HG03025 (cell line): ENCODE data around the gene ARL6IP1.

ENCODE experiments used
- ATAC-seq: cut with Tn5 transposase; IDR thresholded peaks from one replicate; pipeline ENCODE4 v1.9.1; 2021; ENCODE audit warnings: mild to moderate bottlenecking, moderate library complexity; ENCODE audit not compliant: unreplicated experiment, low FRiP score

ARL6IP1 gene

DNA sequence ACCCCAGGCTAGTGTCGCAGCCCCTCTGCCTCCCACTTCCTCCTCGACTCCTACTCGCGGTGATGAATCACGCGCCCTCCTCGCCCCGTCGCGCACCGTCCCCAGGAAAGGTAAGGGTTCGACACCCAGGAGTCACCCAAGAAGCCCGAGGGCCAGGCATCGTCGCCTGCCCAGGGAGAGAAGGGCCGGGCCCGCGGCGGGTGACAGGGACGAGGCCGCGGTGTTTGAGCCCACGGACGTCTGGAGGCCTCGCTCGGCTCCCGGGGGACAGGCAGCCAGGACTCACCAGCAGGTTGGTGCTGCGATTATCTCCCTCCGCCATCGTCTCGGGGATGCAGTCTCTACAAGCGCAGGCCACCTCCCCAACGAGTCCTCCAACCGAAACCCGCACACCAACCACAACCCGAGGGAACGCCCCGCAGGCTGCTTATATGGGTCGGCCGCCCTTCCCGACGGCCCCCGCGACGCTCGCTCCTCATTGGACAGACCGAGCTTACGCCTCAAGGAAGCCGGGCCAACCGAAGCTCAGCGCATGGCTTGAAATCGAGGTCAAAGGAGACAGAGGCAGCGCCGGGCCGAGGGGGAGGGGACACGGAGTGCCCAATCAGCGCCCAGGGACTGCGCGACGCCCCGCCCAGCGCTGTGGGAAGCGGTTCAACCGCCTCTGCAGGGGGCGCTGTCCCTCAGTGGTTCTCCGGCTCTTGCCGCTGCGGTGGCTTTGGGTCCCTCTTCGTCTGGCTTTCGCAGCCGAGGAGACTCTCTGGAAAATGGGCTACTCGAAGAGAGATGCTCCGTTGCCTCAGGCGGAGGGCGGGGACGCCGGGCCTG is at the start of gene ARL6IP1:
TSS of gene ARL6IP1 (minus strand) at position 405 of the 828 bp plus-strand sequence. CDS start at position 322, 83 bp downstream.
- peak; percentile 93 for ATAC-seq

DNA sequence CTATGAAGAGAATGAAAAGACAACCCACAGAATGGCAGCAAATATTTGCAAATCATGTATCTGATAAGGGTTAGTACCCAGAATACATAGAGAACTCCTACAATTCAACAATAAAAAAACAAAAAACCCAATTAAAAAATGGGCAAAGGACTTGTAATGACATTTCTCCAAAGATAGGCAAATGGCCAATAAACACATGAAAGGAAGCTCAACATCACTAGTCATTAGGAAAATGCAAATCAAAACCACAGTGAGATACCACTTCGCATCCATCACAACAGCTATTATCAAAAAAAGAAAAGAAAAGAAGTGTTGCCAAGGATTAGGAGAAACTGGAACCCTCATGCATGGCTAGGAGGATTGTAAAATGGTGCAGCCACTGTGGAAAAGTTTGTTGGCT is 45.1 kb upstream of the ARL6IP1 start:
- no peak for ATAC-seq

DNA sequence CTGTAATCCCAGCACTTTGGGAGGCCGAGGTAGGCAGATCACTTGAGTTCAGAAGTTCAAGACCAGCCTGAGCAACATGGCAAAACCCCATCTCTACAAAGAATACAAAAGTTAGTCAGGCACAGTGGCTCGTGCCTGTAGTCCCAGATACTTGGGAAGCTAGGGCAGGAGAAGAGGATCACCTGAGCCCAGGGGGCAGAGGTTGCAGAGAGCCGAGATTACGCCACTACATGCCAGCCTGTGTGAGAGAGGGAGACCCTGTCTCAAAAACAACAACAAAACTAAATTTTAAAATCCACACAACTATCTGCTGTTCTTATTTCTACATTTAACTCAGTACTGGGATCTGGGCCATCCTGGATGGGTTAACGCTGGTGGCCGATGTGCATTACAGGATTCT is 41.2 kb upstream of the ARL6IP1 start:
- ATAC-seq, result no peak

DNA sequence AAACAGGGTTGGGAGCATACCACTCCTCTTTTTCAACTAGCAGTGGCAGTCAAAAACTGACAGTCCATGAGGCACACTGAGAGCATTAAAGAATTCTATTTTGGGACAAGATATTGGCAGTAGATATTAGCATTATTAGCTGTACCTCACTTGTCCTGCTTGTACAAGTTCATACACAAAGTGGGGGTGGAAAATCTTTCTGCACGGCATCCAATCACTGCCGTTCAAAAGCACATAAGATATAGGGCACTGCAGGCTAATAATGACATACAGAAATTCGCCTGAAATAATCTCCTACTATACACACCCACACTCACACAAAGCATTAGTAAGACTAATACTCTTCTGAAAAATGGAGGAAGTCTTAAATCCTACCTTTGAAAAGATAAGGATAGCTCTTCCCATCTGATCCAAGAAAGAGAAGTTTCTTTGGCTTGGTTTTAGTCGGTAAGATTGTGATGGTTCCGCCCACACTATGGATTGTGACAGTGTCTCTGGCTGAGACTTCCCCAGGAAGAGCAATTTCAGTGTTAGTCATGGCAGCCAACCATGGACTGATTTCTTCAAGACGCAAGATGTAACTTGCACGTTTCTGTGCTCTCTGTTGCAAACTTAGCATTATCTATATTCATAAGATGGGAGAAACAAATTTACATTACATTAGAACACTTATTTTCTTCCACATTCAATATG is 40.6 kb upstream of the ARL6IP1 start:
- no peak for ATAC-seq

DNA sequence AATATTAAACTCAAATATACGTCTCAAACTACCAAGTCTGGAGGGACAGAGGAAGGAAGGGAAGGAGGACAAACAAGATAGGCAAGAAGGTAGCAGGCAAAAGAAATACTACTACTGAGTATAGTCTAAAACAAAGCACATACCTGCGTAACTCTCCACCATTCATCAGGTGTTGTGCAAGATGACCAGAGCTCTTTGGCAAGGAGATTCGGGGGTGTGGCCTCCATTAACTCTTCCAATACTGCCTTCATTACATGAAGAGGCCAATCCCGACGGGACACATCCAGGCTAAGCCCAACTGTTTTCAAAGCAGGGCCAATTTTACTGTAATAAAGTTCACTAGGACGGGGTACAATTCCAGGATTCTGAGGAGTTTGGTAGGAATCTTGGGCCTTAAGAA is 38.2 kb upstream of the ARL6IP1 start:
- ATAC-seq, result no peak

DNA sequence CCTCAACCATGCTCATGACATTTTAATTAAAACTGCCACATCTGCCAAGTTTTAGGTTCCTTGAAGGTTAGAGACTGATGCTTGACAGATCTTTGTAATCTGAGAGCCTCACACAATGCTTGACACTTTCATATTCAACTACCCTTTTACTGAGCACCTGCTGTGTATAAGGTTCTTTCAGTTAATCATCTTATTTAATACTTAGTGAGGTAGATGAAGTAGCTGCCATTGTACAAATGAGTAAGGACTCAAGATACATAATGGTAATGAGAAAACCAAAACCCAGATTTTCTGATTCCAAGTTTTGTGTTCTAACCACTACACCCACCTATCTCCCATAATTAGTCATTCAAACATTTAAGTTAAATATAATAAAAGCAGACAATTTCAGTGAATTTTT is 35.4 kb upstream of the ARL6IP1 start:
- no peak for ATAC-seq

DNA sequence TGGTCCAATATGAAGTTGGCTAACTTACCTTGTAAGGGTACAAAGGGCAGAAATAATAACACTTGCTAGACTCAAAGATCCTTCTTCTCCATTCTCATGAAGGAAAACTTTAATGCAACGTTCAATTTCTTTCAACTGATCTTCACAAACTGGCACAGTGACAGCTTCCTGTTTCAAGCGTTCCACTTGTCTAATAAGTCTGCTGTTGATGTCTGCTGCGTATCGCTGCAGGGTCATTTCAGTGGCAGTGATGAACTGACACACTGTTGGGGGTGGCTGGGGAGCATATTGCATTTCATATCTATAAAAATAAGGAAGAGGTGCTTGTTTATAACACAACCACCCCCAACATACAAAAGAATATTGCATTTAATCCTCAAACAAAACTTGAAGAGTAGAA is 33.5 kb upstream of the ARL6IP1 start:
- no peak for ATAC-seq

DNA sequence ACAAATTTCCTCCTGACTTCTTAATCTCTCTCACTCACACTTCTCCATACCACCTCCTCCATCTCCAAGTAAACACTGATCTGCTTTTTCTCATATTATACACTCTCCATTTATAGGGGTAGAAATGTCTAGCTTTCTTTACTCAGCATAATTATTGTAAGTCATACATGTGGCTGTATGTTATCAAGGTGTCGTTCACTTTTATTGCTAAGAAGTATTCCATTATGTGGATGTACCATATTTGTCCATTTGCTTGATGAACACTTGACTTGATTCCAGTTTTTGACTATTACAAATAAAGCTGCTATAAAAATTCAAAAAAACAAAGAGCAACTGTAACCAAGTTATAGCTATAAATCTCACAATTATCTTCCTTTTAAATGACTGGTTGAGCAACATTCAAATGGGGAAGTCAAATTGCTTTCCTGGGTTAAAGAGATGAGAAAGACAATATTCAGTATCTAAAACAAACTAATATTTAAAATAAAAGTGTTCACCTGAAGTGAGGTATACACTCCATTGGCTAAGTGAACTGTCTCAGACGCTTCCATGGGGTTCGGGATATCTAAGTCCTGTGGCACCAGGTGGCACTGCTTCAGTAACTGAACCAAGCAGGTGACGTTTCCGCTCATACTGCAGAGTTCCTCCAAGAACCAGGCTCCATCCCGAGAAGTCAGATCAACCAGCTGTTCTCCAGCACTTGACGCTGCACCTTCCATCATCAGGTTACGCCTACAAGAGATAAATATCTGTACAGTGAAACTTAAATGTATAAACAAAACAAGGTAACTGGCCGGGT is 32.6 kb upstream of the ARL6IP1 start:
- ATAC-seq, result no peak

DNA sequence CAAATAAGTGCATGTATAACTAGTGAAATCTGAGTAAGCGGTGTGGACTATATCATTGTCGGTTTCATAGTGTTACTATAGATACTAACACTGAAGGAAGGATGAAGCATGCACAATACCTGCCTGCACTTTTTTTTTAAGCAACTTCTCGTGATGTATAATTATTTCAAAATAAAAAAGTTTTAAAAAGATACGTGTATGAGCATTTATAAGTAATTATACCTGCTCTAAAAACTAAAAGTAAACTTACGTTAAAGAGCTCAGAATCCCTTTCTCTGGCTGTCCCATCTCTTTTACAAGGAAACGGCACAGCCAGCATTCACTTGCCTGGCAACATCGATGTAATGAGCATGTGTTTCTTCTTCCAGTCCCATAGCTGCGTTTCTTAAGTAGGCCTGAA is 31.3 kb upstream of the ARL6IP1 start:
- ATAC-seq, result no peak

DNA sequence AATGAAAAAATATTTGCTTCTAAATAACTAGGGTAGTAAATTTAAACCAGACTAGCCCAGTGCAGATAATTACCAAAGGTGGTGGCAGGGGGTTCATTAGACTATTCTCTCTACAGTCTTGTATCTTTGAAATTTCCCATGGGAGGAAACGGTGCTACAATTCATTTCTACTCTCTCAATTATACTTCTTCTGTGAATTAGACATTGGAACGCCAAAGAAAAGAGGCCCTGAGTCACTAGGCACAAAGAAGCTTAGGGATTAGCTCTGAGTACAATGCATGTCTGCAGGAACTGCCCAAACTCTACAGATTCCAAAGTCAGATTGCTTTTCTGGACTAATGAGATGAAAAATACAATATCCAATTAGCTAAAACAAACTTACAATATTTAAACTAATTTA is 30.7 kb upstream of the ARL6IP1 start:
- ATAC-seq, result no peak

DNA sequence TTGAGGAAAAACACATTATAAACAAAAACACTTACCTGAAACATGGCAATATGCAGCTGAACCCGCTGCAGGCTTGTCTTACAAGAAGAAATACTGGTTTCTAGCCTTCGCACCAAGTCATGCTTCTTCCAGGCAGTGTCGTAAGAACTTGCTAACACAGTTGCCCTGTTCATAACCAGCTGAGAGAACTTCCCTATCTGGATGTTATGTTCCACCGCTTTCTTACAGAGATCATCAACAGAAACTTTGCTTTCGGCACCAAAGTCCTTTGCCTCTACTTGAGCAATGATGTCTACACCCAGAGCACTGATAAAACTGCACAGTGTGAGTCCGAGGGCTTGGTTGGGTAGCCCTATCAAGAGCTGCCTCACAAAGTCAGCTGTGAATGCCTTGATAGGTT is 27.9 kb upstream of the ARL6IP1 start:
- ATAC-seq, result no peak

DNA sequence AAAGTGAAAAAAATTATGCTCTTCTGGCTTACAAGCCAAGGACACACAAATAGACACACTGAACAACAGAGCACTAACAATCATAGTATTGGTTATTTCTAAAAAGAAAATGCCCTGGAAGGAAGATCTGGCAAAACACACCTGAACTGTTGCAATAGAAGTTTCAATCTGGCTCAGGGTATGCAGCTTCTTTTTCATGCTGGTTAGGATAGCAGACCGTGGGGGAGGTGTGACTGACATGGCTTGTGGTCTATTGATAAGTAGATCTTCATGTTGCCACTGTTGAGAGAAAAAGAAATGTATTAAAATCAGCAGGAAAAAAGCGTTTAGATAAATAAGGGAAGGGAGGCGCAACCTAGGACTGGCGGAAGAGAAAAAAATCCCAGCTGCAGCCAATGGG is 26.5 kb upstream of the ARL6IP1 start:
- ATAC-seq, result no peak

DNA sequence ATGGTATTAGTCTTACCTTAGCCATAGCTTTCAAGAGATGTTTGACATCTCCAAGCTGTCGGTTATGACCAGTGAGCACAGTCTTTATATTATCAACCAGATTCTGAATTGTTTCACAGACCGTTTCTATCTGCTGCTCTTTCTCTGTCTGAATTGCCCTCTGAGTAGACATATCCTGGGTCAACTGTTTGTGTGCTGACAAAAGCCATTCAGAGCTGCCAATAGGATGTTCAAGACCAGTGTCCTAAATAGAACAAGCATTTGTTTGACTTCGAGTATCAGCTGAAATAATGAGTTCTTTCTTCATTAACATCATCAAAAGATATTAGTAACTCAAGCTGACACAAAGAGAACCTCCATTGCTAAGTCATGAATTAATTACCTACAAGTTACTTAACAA is 14.9 kb upstream of the ARL6IP1 start:
- ATAC-seq, result no peak

DNA sequence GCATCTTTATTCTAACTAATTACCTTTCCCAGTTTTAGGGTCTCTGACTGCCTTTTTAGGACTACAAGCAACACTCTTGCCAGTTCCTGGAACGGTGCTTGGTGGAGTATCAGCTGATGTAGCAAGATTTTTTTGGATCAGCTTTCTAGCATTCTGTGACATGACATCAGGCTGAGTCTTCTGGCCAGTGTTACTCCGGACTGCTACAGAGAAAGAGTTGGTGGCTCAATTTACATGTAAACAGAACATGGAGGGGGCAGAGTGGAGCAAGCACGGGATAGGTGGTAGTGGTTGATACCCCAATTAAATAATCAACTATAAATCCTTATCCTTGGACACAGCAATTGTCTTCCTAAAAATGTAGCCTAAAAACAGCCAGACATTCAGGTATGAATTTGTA is 10.6 kb upstream of the ARL6IP1 start:
- ATAC-seq, result no peak

DNA sequence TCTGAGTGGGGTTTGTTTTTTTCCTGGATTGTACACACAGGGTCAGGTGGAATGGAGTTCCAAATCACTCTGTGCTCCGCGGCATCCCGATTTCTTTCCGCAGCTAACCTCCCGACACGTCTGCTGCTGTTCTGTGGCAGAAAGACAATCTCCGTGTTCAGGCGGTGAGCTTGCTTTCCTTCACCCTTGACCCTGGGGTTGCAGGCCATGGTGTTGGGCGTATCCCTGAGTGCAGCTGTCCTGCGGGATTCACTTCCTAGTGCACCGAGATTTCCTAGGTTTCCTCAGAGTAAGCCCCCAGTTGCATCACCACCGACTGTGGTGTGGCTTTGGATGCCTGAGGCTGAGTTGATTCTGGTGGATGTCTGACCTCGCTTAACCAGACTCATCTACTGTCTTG is 7.8 kb upstream of the ARL6IP1 start:
- no peak for ATAC-seq

DNA sequence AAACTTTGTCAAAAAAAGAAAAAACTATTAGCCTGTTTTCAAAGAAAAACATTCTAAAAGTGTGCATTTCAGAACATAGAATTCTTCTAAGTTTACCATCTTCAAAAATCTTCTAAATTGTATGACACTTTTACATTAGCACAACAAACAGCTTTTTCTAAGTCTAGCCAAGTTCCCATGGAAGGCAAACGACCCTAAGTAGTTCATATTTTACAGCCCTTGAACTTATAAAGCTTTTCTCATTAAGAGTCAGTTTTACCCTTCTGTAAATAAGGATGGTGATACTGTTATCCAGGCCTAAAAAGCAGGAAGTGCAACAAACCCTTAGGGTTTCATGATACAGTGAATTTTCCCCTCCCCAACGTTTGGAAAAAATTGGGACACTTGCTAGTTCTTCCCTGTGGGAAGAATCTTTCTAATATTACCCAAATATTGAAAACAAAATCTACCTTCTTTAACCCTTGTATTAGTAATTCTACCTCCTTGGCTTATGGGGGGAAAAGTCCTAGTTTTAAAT is 4.0 kb upstream of the ARL6IP1 start:
- no peak for ATAC-seq

DNA sequence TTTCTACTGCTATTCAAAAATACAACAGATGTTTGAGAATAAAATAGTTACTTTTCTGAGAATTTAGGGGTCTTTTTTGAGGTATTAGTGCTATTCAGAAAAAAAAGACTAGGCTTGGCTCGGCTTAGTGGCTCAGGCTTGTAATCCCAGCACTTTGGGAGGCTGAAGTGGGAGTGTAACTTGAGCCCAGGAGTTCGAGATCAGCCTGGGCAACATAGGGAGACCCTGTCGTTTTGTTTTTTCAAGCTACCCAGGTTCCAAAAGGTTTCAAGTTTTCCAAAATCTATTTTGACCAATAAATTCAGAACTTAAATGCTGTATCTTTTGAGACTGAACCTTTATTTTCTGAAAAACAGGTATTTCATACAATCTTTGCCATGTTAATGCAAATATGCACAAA is 3.2 kb upstream of the ARL6IP1 start:
- no peak for ATAC-seq

DNA sequence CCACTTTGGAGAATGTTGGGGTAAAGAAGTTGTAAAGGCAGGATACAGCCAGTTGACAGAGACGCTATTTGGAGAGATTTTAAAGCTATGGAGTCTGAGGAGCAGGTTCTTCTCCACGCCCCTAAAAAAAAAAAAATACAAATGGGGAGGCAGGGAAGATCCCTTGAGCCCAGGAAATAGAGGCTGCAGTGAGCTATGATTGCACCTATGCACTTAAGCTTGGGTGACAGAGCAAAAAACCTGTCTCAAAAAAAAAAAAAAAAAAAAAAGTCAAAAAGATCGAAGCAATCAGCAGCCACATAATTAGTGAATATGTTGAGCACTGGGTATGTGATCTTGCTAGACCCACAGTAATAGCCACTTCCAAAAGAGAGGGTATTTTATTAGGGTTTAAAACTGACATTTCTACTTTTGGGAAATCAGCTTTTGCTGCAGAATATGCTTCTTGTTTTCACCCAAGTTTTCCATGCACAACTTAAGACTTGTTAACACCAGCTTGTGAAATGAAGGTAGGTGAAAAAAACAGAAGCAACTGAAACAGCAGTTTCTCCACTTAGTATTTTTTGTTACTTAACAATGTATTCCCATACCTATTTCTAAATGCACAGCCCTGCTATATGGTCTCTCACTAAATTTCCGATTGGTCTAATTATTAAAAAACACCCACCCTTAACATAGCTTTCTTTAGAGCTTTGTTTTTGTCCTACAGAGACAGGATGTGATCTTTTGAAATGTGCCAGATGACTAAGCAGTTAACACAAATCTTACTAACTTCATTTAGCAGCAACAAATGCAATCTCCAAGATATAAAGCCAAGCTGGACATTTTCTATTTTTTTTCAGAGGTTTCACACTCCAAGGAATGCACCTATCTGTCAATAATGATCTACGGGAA is 2.5 kb upstream of the ARL6IP1 start:
- no peak for ATAC-seq

DNA sequence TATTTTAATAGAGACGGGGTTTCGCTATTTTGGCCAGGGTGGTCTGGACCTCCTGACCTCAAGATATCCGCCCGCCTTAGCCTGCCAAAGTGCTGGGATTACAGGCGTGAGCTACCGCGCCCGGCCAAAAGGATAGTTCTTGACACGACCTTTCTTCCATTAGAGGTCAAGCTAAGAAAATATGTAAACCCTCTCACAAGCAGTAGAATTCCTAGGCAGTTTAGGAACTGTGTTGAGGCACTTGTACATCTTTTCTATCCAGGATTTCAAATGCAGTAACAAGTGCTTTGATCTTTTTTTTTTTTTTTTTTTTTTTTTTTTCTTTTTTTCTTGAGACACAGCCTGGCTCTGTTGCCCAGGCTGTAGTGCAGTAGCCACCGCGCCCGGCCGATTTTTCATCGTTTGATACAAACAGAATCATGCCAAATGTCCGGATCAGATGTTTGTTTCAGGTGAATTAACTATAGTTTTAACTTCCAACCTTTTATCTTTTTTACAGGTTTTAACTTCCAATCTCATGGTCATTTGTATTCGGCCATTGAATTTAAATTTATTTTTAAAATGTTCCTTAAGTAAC is 1.5 kb upstream of the ARL6IP1 start:
- ATAC-seq, result no peak

DNA sequence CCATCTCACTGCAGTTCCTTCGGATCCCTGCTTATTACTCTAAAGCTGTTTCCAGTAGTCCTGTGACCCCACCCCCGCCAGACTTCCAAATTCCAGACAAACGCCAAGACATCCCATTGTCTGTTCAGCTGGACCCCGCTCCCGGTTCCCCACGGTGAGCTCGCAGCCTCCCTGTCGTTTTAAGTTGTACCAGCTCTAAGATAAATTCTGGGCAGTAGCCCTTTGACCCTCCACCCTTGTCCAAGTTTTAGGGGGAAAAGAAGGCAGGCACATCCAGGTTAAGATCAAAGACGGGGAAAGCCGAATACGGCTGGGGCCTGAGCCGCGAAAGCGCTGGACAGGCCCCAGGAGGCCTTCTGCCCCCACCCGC is 589 bp downstream of the ARL6IP1 start:
- no peak for ATAC-seq
